ENCODE results near the gene ISG20.
"Not testable (repeated sequence)": the region's sequence is repeated elsewhere in the genome, so short reads cannot be mapped to it uniquely, and the experiment has no call there.

Gene ISG20

DNA sequence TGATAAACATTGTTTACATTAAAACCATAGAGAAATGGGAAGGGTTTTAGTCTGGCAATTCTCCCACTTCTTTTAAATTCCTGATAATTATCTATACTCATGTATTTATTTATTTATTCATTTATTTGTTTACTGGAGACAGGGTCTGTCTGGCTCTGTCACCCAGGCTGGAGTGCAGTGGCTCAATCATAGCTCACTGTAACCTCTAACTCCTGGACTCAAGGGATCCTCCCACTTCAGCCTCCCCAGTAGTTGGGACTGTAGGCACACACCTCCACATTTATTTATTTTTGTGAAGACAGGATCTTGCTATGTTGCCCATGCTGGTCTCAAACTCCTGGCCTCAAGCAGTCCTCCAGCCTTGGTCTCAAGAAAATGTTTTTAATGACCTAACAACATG is 20.1 kb upstream of the ISG20 start:
- DNase-seq (ENCODE audit: low read depth), result no peak

DNA sequence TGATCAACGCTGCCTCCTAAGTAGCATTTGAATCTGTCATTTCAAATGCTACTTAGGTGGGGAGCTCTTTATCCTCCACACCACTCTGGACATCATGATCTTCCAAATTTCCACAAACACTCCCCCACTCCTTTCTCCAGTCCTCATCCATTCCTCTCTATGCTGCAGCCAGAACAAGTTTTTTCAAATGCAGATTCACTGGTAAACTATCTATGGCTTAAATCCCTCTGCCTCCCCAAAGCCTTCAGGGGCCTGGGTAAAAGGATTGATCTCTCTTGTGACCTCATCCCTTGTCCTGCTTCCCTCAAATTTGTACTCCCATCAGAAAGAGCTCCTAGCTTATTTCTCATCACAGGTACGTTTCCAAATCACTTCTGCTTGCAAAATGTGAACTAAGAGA is 19.0 kb upstream of the ISG20 start:
- no peak for DNase-seq (ENCODE audit: low read depth)

- peak; percentile 63 for DNase-seq (ENCODE audit: low read depth)
Measured at GRCh38 chr15:88620995-88621772, 17.6 kb upstream of the ISG20 start, which contains the start of gene AEN. Gene AEN (plus strand): TSS chr15:88621340. CDS start chr15:88626210, 4,870 bp downstream.

DNA sequence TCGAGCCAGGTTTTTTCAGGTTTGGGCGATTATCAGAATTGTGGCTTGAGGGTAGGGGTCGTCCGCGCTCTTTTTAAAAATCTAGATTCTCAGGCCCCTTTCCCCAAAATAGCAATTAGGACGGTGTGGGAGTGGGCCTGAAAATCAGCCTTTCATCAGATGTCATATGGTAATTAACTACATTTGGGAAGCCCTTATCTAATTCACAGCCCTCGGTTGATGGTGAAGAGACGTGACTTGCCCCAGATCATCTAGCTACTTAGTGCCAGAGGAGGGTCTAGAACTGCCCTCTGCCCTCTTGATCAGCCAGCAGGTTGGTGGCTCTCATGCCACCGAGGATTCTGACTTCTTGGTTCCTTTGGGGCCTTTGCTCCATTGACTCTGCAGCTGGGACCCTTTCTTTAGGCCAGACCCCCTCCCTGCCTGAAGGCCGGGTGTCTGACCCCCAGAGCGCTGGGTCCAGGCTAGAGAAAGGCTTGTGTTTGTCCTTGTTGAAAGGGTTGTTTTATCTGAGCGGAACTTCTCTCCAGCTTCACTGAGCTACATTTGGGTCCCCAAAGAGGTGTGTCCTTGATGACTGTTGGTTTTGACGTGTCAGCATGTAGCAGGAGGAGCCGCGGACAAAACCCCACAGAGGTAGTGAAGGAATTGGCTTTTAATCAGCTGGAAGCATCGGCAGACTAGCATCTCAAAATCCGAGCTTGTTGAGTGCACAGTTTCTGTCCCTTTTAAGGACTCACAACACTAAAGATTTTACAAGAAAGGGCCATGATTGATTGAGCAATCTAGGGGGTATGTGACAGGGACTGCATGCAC is 16.8 kb upstream of the ISG20 start:
- no peak for DNase-seq (ENCODE audit: low read depth)

- DNase-seq (ENCODE audit: low read depth), result no peak
Measured at GRCh38 chr15:88622605-88622975, 16.2 kb upstream of the ISG20 start.

GRCh38 chr15:88623061-88623460 is 15.8 kb upstream of the ISG20 start:
- peak; percentile 77 for DNase-seq (ENCODE audit: low read depth)

DNA sequence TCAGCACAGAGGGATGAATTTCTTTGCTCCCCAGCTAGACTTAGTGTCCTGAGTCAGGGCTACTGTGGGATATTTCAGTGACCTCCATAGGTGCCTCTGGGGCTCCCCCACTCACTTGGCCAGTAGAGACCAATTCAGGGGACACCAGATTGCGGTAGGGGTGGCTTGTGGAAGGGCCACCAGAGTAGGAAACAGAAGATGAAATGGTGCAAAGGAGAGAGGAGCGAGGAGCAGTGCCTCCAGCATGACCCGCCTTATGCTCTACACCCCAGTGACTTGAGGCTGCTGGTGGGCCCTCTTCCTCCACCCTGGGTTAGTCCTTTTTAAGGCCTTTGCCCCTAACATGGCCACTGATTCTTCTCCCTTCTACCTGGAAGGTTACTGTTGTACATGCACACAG is 15.2 kb upstream of the ISG20 start:
- DNase-seq (ENCODE audit: low read depth), result no peak

DNA sequence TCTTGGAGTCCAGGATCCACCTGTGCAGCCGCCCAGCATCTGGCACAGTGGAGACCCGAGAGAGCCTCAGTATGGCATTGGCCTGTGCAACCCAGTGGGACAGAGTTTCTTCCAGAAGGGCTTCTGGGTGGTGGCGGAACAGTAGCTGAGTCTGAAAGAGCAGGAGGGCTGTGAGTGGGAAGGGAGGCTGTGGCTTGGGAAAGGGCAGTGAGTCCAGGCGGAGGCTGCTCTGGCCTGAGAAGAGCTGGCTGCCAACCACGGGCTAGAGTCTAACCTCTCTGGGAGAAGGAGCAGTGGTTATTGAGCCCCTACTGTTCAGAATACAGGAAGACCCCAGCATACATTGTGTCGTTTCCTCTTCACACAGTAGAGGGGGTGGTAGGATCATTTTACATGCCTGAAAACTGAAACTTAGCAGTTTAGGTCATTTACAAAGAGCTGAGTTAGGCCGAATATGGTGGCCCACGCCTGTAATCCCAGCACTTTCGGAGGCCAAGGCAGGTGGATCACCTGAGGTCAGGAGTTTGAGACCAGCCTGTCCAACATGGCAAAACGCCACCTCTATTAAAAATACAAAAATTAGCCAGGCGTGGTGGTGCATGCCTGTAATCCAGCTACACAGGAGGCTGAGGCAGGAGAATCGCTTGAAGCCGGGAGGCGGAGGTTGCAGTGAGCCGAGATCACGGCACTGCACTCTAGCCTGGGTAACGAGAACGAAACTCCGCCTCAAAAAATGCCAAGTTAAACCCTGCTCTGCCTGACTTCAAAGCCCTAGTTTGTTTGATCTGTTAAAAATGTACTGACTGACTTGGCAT is 14.5 kb upstream of the ISG20 start:
- no peak for DNase-seq (ENCODE audit: low read depth)

- no peak for DNase-seq (ENCODE audit: low read depth)
Measured at GRCh38 chr15:88624971-88625490, 13.8 kb upstream of the ISG20 start.

GRCh38 chr15:88625943-88626741 is 12.7 kb upstream of the ISG20 start:
- no peak for DNase-seq (ENCODE audit: low read depth)

- no peak for DNase-seq (ENCODE audit: low read depth)
Measured at GRCh38 chr15:88627463-88627862, 11.4 kb upstream of the ISG20 start.

- no peak for DNase-seq (ENCODE audit: low read depth)
Measured at GRCh38 chr15:88628018-88628654, 10.7 kb upstream of the ISG20 start.

DNA sequence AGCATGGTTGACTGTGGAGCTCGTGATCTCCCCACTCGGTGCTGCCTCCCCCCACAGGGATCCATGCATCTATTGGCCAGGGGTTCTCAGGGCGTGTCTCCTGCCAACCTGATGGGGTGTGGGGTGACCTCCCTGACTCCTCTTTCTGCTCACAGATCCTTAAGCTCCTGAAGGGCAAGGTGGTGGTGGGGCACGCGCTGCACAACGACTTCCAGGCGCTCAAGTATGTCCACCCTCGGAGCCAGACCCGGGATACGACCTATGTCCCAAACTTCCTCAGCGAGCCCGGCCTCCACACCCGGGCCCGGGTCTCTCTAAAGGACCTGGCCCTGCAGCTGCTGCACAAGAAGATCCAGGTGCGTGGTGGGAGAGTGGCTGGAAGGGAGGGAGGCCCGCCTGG is 9.7 kb upstream of the ISG20 start:
- no peak for DNase-seq (ENCODE audit: low read depth)

DNA sequence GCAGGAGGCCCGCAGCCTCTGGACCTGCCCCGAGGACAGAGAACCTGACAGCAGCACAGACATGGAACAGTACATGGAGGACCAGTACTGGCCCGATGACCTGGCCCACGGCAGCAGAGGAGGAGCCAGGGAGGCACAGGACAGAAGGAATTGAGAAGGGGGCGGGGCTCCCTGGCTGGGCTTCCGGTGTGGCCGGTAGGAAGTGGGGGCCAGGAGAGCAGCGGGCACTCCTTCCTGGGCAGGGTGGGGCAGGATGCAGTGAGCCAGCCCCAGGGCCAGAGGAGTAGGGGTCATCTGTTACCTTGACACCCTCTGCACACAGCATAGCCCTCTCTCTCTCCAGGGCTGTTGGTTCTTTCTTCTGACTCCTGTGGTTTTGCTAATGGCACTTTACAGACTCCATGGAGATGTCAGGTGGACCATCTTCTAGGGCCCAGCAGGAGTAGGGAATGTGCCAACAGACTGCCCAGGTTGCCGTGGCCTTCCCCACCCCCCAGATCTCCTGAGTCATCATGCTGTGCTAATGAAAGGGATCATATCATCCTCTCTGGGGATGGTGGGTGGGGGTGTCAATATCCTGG is 8.6 kb upstream of the ISG20 start:
- no peak for DNase-seq (ENCODE audit: low read depth)

GRCh38 chr15:88630798-88631463 is 7.9 kb upstream of the ISG20 start:
- no peak for DNase-seq (ENCODE audit: low read depth)

DNA sequence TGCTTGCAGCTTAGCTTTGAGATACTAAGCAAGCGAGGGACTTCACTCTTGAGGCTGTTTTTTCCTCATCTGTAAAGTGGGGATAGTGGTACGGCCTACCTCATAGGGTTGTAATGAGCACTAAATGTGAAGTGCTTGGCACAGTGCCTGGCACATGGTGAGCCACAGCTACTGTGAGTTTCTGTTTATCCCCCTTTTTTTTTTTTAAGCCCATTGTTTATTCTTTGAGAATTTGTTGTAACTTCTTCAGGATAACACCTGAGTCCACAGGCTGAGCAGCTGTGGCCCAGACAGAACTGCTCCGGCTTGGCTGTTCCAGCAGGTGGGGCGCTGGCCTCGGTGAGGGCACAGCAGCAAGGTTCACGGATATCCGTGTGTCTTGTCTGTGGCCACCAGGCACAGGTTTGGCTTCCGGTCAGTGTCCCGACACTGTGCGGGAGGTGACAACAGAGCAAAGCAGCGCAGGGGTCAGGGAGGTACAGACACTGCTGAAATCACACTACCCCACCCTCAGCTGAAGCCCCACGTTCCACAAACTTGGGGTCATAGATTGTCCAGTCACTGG is 7.3 kb upstream of the ISG20 start:
- no peak for DNase-seq (ENCODE audit: low read depth)

DNA sequence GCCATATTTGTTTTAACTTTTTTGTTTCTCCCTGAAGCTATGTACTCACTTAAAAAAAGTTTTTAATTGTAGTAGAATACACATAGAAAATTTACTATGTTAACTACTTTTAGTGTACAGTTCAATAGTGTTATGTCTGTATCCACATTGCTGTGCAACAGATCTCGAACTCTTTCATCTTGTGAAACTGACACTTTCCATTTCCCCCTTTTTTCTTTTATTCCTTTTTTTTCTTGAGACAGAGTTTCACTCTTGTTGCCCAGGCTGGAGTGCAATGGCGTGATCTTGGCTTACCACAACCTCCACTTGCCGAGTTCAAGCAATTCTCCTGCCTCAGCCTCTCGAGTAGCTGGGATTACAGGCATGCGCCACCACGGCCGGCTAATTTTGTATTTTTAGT is 6.0 kb upstream of the ISG20 start:
- not testable (repeated sequence) for DNase-seq (ENCODE audit: low read depth)

DNA sequence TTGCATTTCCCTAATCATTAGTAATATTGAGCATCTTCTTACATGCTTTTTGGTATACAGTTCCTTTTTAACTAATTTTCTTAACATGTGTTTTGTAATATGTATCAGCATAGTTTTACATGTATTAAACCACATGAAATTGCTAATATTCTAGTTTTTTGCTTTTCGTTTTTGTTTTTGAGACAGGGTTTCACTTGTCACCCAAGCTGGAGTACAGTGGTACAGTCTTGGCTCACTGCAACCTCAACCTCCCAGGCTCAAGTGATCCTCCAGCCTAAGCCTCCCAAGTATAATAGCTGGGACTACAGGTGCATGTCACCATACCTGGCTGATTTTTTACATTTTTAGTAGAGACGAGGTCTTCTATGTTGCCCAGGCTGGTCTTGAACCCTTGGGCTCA is 4.4 kb upstream of the ISG20 start:
- DNase-seq (ENCODE audit: low read depth), result no peak

GRCh38 chr15:88635318-88635717 is 3.5 kb upstream of the ISG20 start:
- DNase-seq (ENCODE audit: low read depth), result no peak

GRCh38 chr15:88636050-88636449 is 2.8 kb upstream of the ISG20 start:
- DNase-seq (ENCODE audit: low read depth), result no peak

Data from HS-5 (cell line).